Caco-2 (cell line): ENCODE measurements around the gene FANCI. TPM values are rescaled to one million over a fixed set of nuclear protein-coding genes. Genes with fewer than 3 reads are reported as not detected.

Experiments
- BruUV-seq: library from RNA; stranded (reverse); fragments of 400-500 nt; replicated peaks from 2 replicates; lab custom pipeline; 2021; lab: Mats Ljungman, UMichigan
- CTCF ChIA-PET: fragments of 300-600 bp; sonication (Branson Sonifier 250); formaldehyde crosslinking; loops from one replicate; lab custom pipeline; 2022; ENCODE audit warnings: antibody characterized with exemption; lab: Charles Lee
- POLR2A ChIA-PET: fragments of 300-600 bp; sonication (Branson Sonifier 250); formaldehyde crosslinking; loops from one replicate; lab custom pipeline; 2022; ENCODE audit warnings: antibody characterized with exemption; lab: Charles Lee
- DNase-seq, 2 experiments: peaks; one replicate each; pipeline versions ENCODE4 v3.0.0 to v3.0.0-alpha.2; 2020 to 2022
- H3K27me3 ChIP-seq: replicated peaks from 2 replicates; pipeline ENCODE4 v1.6.0; 2011; ENCODE audit warnings: low read length; ENCODE audit not compliant: control insufficient read depth, insufficient read depth
- H3K36me3 ChIP-seq: 2 replicates; pipeline ENCODE4 v1.5.1; 2011; ENCODE audit warnings: low read length; ENCODE audit not compliant: control insufficient read depth, insufficient read depth
- H3K4me1 ChIP-seq: fragments of 250-450 bp; sonication (Bioruptor Pico); 2 replicates; pipeline ENCODE4 v1.5.1; 2020; ENCODE audit warnings: mild to moderate bottlenecking
- H3K4me3 ChIP-seq: 2 replicates; pipeline ENCODE4 v1.5.1; 2011; ENCODE audit warnings: low read depth, mild to moderate bottlenecking, control low read depth, low read length
- H3K9me3 ChIP-seq: fragments of 250-450 bp; sonication (Bioruptor Pico); 2 replicates; pipeline ENCODE4 v1.5.1; 2020; ENCODE audit warnings: mild to moderate bottlenecking, moderate library complexity
- H3K27ac Mint-ChIP-seq: one replicate; pipeline ENCODE4 v1.8.0; 2022; ENCODE audit warnings: mixed read lengths; ENCODE audit not compliant: unreplicated experiment
- H3K27me3 Mint-ChIP-seq: one replicate; pipeline ENCODE4 v1.8.0; 2022; ENCODE audit warnings: mixed read lengths; ENCODE audit not compliant: insufficient read depth, unreplicated experiment
- H3K36me3 Mint-ChIP-seq: one replicate; pipeline ENCODE4 v1.8.0; 2022; ENCODE audit warnings: mild to moderate bottlenecking, mixed read lengths; ENCODE audit not compliant: insufficient read depth, unreplicated experiment
- H3K4me1 Mint-ChIP-seq: one replicate; pipeline ENCODE4 v1.8.0; 2022; ENCODE audit warnings: low read depth, mixed read lengths; ENCODE audit not compliant: unreplicated experiment
- H3K4me3 Mint-ChIP-seq: one replicate; pipeline ENCODE4 v1.8.0; 2022; ENCODE audit warnings: mild to moderate bottlenecking, moderate library complexity, mixed read lengths; ENCODE audit not compliant: unreplicated experiment
- H3K9me3 Mint-ChIP-seq: one replicate; pipeline ENCODE4 v1.8.0; 2022; ENCODE audit warnings: mixed read lengths; ENCODE audit not compliant: unreplicated experiment
- CTCF ChIP-seq, 2 experiments: fragments of 200-600 bp in 1 of 2; IDR thresholded peaks; 1 replicate in 1 of 2; 2 replicates in 1 of 2; pipeline versions ENCODE4 v1.5.1 to v1.8.0; 2011 to 2022; ENCODE audit warnings: antibody characterized with exemption in 1 of 2, control low read depth in 1 of 2, inconsistent platforms in 1 of 2, low read depth in 1 of 2, low read length in 1 of 2, mild to moderate bottlenecking in 1 of 2, moderate library complexity in 1 of 2; ENCODE audit not compliant: insufficient read depth in 1 of 2, severe bottlenecking in 1 of 2, unreplicated experiment in 1 of 2
- intact Hi-C: fragments of 100-400 bp; cut with micrococcal nuclease; formaldehyde crosslinking; loops from one replicate; pipeline ENCODE4 v1.10.0; 2022; ENCODE audit not compliant: unreplicated experiment
- total RNA-seq: library from RNA; stranded (reverse); gene quantifications from 2 replicates; pipeline ENCODE4 v1.2.3, GENCODE V29; 2022

Gene FANCI
- total RNA-seq, 1 experiment from 2014 or later: 94.2 TPM

DNA sequence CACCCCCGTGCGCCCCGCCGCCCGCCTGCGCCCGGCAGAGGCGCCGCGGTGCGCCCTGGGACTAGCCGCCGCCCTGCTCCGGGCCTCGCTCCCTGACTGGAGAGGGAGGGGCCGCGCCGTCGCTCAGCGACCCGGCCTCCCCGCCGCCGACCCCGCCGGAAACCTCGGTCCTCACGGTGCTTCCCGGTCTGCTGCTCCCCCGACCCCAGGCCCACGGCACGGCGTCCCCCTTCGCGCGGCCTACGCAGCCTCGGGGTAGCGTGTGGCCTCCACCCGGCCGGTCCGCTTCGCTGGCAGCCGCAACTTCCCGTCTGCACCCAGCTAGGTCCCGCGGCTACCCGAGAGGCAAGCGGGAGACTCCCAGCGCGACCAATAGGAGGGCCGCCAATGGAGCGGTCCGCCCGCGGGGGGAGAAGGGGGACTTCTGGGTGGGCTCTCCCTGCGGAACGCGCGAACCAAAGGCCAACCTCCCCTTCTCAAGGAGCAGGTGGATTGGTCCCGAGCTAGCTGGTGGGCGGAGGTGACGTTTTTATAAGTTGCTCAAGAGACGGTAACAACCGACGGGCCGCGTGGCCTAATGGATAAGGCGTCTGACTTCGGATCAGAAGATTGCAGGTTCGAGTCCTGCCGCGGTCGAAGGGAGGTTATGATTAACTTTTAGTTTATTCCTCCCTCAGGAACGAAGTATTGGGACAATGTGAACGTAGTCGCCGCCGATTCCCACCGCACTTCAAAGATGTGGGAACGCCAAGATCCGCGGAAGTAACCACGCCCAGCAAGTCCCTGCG, 90.9 kb downstream of the FANCI start, which contains the start of gene POLG:
POLG (minus strand) TSS at position 315 of the 788 bp plus-strand sequence. CDS start 1,070 bp downstream, outside the sequence.
- Mint-ChIP-seq H3K9me3 (no peaks in the 10 kb centered on the region), H3K4me3 (peak within 1 kb of the TSS; percentile 85), H3K36me3 (peaks cover 45% of the 10 kb centered on the region), H3K27me3 (peaks cover 3% of the 10 kb centered on the region), H3K27ac (peak within 1 kb of the TSS; percentile 98), H3K4me1 (peaks cover 23% of the 10 kb centered on the region)
- no TSS peak for BruUV-seq
- H3K36me3 ChIP-seq: peaks cover 4% of the 10 kb centered on the region; the same call in 1 of the 2 replicates
- H3K4me3 ChIP-seq: peak within 1 kb of the TSS; percentile 96
- no peaks in the 10 kb centered on the region for H3K9me3 ChIP-seq
- TF ChIP-seq CTCF (IDR thresholded peaks at IDR 0.05; ENCODE audit: insufficient read depth in 1 of 2, low read depth in 1 of 2, low read length in 1 of 2, severe bottlenecking in 1 of 2, unreplicated experiment in 1 of 2): no peak
- H3K27me3 ChIP-seq: no peaks in the 10 kb centered on the region
- DNase-seq: peak; percentile 99
- intact Hi-C loops: loop anchor here (1.0 kb wide), 1 partner anchor 241 kb away; the partner anchor contains the start of gene TICRR
- CTCF ChIA-PET: interaction anchor here (0.6 to 1.8 kb wide), 3 partner anchors 20 to 128 kb away, joined by 3 to 9 read pairs (median 3); no protein-coding TSS in a partner anchor
- POLR2A ChIA-PET: interaction anchor here (0.6 to 1.0 kb wide), 2 partner anchors 22 to 49 kb away, joined by 3 read pairs; no protein-coding TSS in a partner anchor
- H3K4me1 ChIP-seq: 0 out of 2 replicates have a peak, but pooled peaks cover 3% of the 10 kb centered on the region

DNA sequence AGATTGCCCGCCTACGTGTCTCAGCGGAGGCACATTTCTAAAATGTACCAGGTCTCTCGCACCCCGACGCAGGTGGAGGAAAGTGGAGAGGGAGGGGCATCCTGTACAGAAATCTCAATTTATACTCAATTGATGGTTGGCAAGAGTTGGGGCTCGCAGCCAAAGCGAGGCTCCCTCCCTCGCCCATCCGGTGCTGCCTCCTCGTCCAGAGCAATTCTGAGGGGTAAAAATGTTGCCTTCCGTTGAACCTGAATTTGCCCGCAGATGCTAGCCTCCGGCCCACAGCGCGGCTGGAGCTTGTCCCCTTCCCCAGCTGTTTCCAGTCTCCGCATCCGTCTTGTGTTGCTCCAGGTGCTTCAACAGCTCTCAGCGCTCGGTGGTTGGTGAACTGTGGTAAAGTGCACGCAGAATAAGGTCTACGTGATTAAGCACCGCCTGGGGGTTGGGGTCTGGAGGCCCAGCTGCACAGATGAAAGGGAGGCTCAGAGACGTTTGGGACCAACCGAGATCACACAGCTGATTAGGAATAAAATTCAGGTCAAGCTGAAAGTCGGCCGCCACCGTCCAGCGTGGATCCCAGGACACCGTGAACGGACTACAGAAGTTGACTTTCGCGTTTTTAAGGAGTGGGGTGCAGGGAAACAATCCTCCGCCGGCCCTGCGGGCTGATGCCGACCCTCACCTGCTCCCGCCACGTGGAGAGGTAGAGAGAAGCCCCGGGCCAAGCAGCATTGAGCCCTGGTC, 91.7 kb downstream of the FANCI start:
- Mint-ChIP-seq H3K27ac (peak overlapping the region; percentile 98), H3K36me3 (peaks cover 38% of the 10 kb centered on the region), H3K4me1 (peaks cover 23% of the 10 kb centered on the region), H3K9me3 (no peaks in the 10 kb centered on the region), H3K27me3 (peaks cover 3% of the 10 kb centered on the region), H3K4me3 (peak overlapping the region; percentile 85)
- Histone ChIP-seq H3K9me3 (no peaks in the 10 kb centered on the region), H3K4me3 (peak overlapping the region; percentile 96), H3K27me3 (no peaks in the 10 kb centered on the region), H3K4me1 (0 out of 2 replicates have a peak, but pooled peaks cover 3% of the 10 kb centered on the region), H3K36me3 (peaks cover 2% of the 10 kb centered on the region; the same call in 1 of the 2 replicates)
- POLR2A ChIA-PET: interaction anchor here (0.6 to 1.0 kb wide), 2 partner anchors 23 to 50 kb away, joined by 3 read pairs; no protein-coding TSS in a partner anchor
- no peak for DNase-seq
- intact Hi-C loops: loop anchor here (1.0 kb wide), 1 partner anchor 240 kb away; the partner anchor contains the start of gene TICRR
- no peak for TF ChIP-seq CTCF (IDR thresholded peaks at IDR 0.05; ENCODE audit: insufficient read depth in 1 of 2, low read depth in 1 of 2, low read length in 1 of 2, severe bottlenecking in 1 of 2, unreplicated experiment in 1 of 2)
- BruUV-seq: TSS peak; percentile 100
- CTCF ChIA-PET: interaction anchor here (0.6 to 1.8 kb wide), 4 partner anchors 19 to 129 kb away, joined by 3 to 9 read pairs (median 6); no protein-coding TSS in a partner anchor

DNA sequence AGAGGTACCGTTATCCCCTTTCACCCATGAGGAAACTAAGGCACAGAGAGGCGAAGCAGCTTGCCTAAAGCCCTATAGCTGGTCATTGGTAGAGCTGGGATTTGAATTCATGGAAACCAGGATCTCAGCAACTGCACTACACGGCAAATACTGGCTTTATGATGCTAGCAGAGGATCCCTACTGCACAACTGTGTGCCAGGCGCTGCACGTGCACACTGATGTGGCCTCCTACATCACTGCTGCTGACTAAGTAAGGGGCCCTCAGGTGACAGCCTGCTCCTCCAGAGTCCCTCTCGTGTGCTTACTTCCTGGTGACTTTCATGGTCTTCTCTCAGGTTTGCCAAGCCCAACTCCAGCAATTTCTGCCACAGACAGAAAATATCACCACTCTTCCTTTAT, 94.3 kb downstream of the FANCI start:
- intact Hi-C loops: no loop called here
- Mint-ChIP-seq H3K4me1 (peaks cover 7% of the 10 kb centered on the region), H3K36me3 (peaks cover 13% of the 10 kb centered on the region), H3K27me3 (peaks cover 3% of the 10 kb centered on the region), H3K9me3 (no peaks in the 10 kb centered on the region), H3K4me3 (no peak overlapping the region), H3K27ac (no peak overlapping the region)
- TF ChIP-seq CTCF (IDR thresholded peaks at IDR 0.05; ENCODE audit: insufficient read depth in 1 of 2, low read depth in 1 of 2, low read length in 1 of 2, severe bottlenecking in 1 of 2, unreplicated experiment in 1 of 2): no peak
- Histone ChIP-seq H3K36me3 (no peaks in the 10 kb centered on the region), H3K9me3 (no peaks in the 10 kb centered on the region), H3K4me3 (no peak overlapping the region), H3K4me1 (0 out of 2 replicates have a peak, but pooled peaks cover 3% of the 10 kb centered on the region), H3K27me3 (no peaks in the 10 kb centered on the region)
- no TSS peak for BruUV-seq
- CTCF ChIA-PET: no interaction called here
- no peak for DNase-seq
- POLR2A ChIA-PET: interaction anchor here (0.6 kb wide), 1 partner anchor 330 kb away, joined by 4 read pairs; no protein-coding TSS in a partner anchor
